Keratinocyte (primary cell): ENCODE results near the gene KRTAP20-3. TPM values are rescaled to one million over a fixed set of nuclear protein-coding genes. Genes with fewer than 3 reads are reported as not detected.

ENCODE experiments used
- DNase-seq: peaks from one replicate; pipeline ENCODE4 v3.0.0-alpha.2; 2011; ENCODE audit warnings: low read depth, missing footprints, low spot score
- FAIRE-seq: peaks from 2 replicates; lab custom pipeline; 2011; peaks lifted over from hg19 to GRCh38; lab: Jason Lieb, UNC
- H2AFZ ChIP-seq: 2 replicates; pipeline ENCODE4 v1.6.0; 2012; ENCODE audit warnings: low read length, control low read depth, inconsistent platforms; ENCODE audit not compliant: control insufficient read depth
- H3K27ac ChIP-seq: 2 replicates; pipeline ENCODE4 v1.5.1; 2011; ENCODE audit warnings: low read length; ENCODE audit not compliant: control insufficient read depth, insufficient read depth
- H3K27me3 ChIP-seq: 3 replicates; pipeline ENCODE4 v1.6.0; 2011; ENCODE audit warnings: low read length; ENCODE audit not compliant: control insufficient read depth, insufficient read depth; ENCODE audit errors: extremely low read depth
- H3K36me3 ChIP-seq, 2 experiments: 2 replicates in 1 of 2; 3 replicates in 1 of 2; pipeline ENCODE4 v1.5.1; 2011; ENCODE audit warnings: low read length in 2 of 2, mild to moderate bottlenecking in 1 of 2; ENCODE audit not compliant: control insufficient read depth in 2 of 2, insufficient read depth in 2 of 2; ENCODE audit errors: extremely low read depth in 1 of 2
- H3K4me1 ChIP-seq: 3 replicates; pipeline ENCODE4 v1.5.1; 2011; ENCODE audit warnings: low read length; ENCODE audit not compliant: control insufficient read depth, insufficient read depth; ENCODE audit errors: extremely low read depth
- H3K4me2 ChIP-seq: 3 replicates; pipeline ENCODE4 v1.6.0; 2011; ENCODE audit warnings: low read depth, low read length; ENCODE audit not compliant: control insufficient read depth, insufficient read depth; ENCODE audit errors: extremely low read depth
- H3K4me3 ChIP-seq, 3 experiments: fragments of 200-600 bp in 1 of 3; sonication (generic) in 1 of 3; 2 replicates in 2 of 3; 3 replicates in 1 of 3; pipeline ENCODE4 v1.5.1; 2011 to 2016; ENCODE audit warnings: low read length in 3 of 3, mild to moderate bottlenecking in 3 of 3, control low read depth in 2 of 3, inconsistent platforms in 1 of 3, low read depth in 1 of 3, mixed read lengths in 1 of 3, mixed run types in 1 of 3, moderate library complexity in 1 of 3; ENCODE audit not compliant: control insufficient read depth in 2 of 3, insufficient read depth in 2 of 3; ENCODE audit errors: extremely low read depth in 1 of 3
- H3K79me2 ChIP-seq: 2 replicates; pipeline ENCODE4 v1.6.0; 2012; ENCODE audit warnings: low read length; ENCODE audit not compliant: control insufficient read depth, insufficient read depth
- H3K9ac ChIP-seq: 3 replicates; pipeline ENCODE4 v1.6.0; 2011; ENCODE audit warnings: low read length; ENCODE audit not compliant: control insufficient read depth, insufficient read depth; ENCODE audit errors: extremely low read depth
- H3K9me1 ChIP-seq: 3 replicates; pipeline ENCODE4 v1.6.0; 2011; ENCODE audit warnings: low read length; ENCODE audit not compliant: control insufficient read depth, insufficient read depth; ENCODE audit errors: extremely low read depth
- H3K9me3 ChIP-seq: 2 replicates; pipeline ENCODE4 v1.5.1; 2012; ENCODE audit warnings: low read depth, low read length; ENCODE audit not compliant: control insufficient read depth
- H4K20me1 ChIP-seq: 3 replicates; pipeline ENCODE4 v1.6.0; 2011; ENCODE audit warnings: low read length; ENCODE audit not compliant: control insufficient read depth, insufficient read depth; ENCODE audit errors: extremely low read depth
- CTCF ChIP-seq, 3 experiments: IDR thresholded peaks in 1 of 3; conservative IDR thresholded peaks in 1 of 3; optimal IDR thresholded peaks in 1 of 3; 2 replicates in 2 of 3; 3 replicates in 1 of 3; pipeline versions ENCODE3 to v1.5.1; 2011; ENCODE audit warnings: low read length in 3 of 3, mild to moderate bottlenecking in 3 of 3, moderate library complexity in 2 of 3, control low read depth in 1 of 3, inconsistent platforms in 1 of 3; ENCODE audit not compliant: insufficient read depth in 2 of 3; ENCODE audit errors: extremely low read depth in 1 of 3
- EZH2 ChIP-seq: IDR thresholded peaks from one replicate; pipeline ENCODE4 v1.6.1; 2012; ENCODE audit warnings: inconsistent platforms, mild to moderate bottlenecking, low read length, moderate library complexity
- dilution Hi-C: fragments of 300-500 bp; cut with MboI; formaldehyde crosslinking; loops from one replicate; pipeline ENCODE4 v1.7.0; 2020; ENCODE audit warnings: low sequenced_read_pairs; ENCODE audit not compliant: extremely low pct_ligation_motif_present
- polyA plus RNA-seq, 5 experiments: library from polyadenylated mRNA; depleted of rRNA in 3 of 5; stranded (reverse) in 3 of 5; stranded (forward) in 1 of 5; unstranded in 1 of 5; fragments of >200 nt; gene quantifications; 1 replicate in 1 of 5; 2 replicates in 3 of 5; 3 replicates in 1 of 5; pipeline versions ENCODE4 v1.2.1 to v1.2.3, GENCODE V29; 2011 to 2012; ENCODE audit warnings: missing spikeins in 2 of 5, low read depth in 1 of 5, low replicate concordance in 1 of 5

KRTAP20-3 gene
- polyA plus RNA-seq, 1 donor (not counting 4 experiments of a cell fraction or from before 2014, with no cell fraction given): not detected

GRCh38 chr21:30615199-30615598 is 27.5 kb upstream of the KRTAP20-3 start:
- H3K9me1 ChIP-seq: no peaks in the 10 kb centered on the region
- H4K20me1 ChIP-seq: no peaks in the 10 kb centered on the region
- no peak overlapping the region for H3K9ac ChIP-seq
- H3K27ac ChIP-seq: no peak overlapping the region
- H2AFZ ChIP-seq: no peak overlapping the region
- no peaks in the 10 kb centered on the region for H3K27me3 ChIP-seq
- no peaks in the 10 kb centered on the region for H3K9me3 ChIP-seq
- dilution Hi-C loops: no loop called here
- no peaks in the 10 kb centered on the region for H3K36me3 ChIP-seq
- DNase-seq: no peak
- H3K4me2 ChIP-seq: no peak overlapping the region
- H3K4me3 ChIP-seq: no peak overlapping the region
- TF ChIP-seq CTCF (optimal IDR thresholded peaks at IDR 0.05 in 1 of 3, IDR thresholded peaks at IDR 0.05 in 1 of 3, conservative IDR thresholded peaks at IDR 0.05 in 1 of 3; ENCODE audit: extremely low read depth in 1 of 3, insufficient read depth in 2 of 3, low read length in 3 of 3) (no peak), EZH2 (no peak)
- H3K79me2 ChIP-seq: no peaks in the 10 kb centered on the region
- FAIRE-seq: no peak
- H3K4me1 ChIP-seq: no peaks in the 10 kb centered on the region

- Histone ChIP-seq H3K4me3 (no peak within 1 kb of the TSS), H4K20me1 (no peaks in the 10 kb centered on the region), H3K4me1 (no peaks in the 10 kb centered on the region), H3K9me1 (no peaks in the 10 kb centered on the region), H3K9ac (no peak within 1 kb of the TSS), H3K36me3 (no peaks in the 10 kb centered on the region), H3K27ac (no peak within 1 kb of the TSS), H3K27me3 (no peaks in the 10 kb centered on the region), H3K4me2 (no peak within 1 kb of the TSS), H2AFZ (no peak within 1 kb of the TSS), H3K9me3 (no peaks in the 10 kb centered on the region), H3K79me2 (no peaks in the 10 kb centered on the region)
- FAIRE-seq (no peak), DNase-seq (no peak)
- dilution Hi-C loops: no loop called here
- TF ChIP-seq EZH2: no peak
- TF ChIP-seq CTCF (optimal IDR thresholded peaks at IDR 0.05 in 1 of 3, IDR thresholded peaks at IDR 0.05 in 1 of 3, conservative IDR thresholded peaks at IDR 0.05 in 1 of 3; ENCODE audit: extremely low read depth in 1 of 3, insufficient read depth in 2 of 3, low read length in 3 of 3): no peak
These were observed 26.5 kb upstream of the KRTAP20-3 start, which contains the start of gene KRTAP20-1 for GRCh38 chr21:30616125-30616524. KRTAP20-1 (plus strand) TSS chr21:30616425; CDS start chr21:30616455, 30 bp downstream.
